Liver (tissue), 3 donors: Measurements from ENCODE around the gene ERO1B.

ENCODE experiments used
- ATF3 ChIP-seq: IDR thresholded peaks from 2 replicates; pipeline ENCODE4 v1.6.1; 2016; ENCODE audit warnings: antibody characterized with exemption
- CTCF ChIP-seq: fragments of 150-350 bp; IDR thresholded peaks from 2 replicates; pipeline ENCODE4 v1.5.1; 2017; ENCODE audit warnings: improper control_type of control experiment, low read depth, low read length; ENCODE audit not compliant: missing input control
- GABPA ChIP-seq, 2 donors: IDR thresholded peaks in 1 of 2; conservative IDR thresholded peaks in 1 of 2; 2 replicates each; pipeline ENCODE4 v1.6.1; 2016; ENCODE audit warnings: antibody characterized with exemption in 2 of 2, mild to moderate bottlenecking in 1 of 2, moderate library complexity in 1 of 2
- HNF4A ChIP-seq, 2 donors: conservative IDR thresholded peaks; 2 replicates each; pipeline ENCODE4 v1.6.1; 2016; ENCODE audit warnings: antibody characterized with exemption in 2 of 2, mild to moderate bottlenecking in 2 of 2
- JUND ChIP-seq, 2 donors: IDR thresholded peaks; 2 replicates each; pipeline ENCODE4 v1.6.1; 2016; ENCODE audit warnings: antibody characterized with exemption in 2 of 2
- MAX ChIP-seq: IDR thresholded peaks from 2 replicates; pipeline ENCODE4 v1.6.1; 2016; ENCODE audit warnings: antibody characterized with exemption
- REST ChIP-seq: IDR thresholded peaks from 2 replicates; pipeline ENCODE4 v1.6.1; 2016; ENCODE audit warnings: antibody characterized with exemption, mild to moderate bottlenecking
- TAF1 ChIP-seq: conservative IDR thresholded peaks from 2 replicates; pipeline ENCODE4 v1.6.1; 2016; ENCODE audit warnings: antibody characterized with exemption, mild to moderate bottlenecking
- YY1 ChIP-seq: IDR thresholded peaks from 2 replicates; pipeline ENCODE4 v1.6.1; 2016; ENCODE audit warnings: antibody characterized with exemption, mild to moderate bottlenecking
- donor health status: healthy.
- donor health status: healthy.

GRCh38 chr1:236307435-236307834 is 25.7 kb upstream of the ERO1B start:
- TF ChIP-seq CTCF (no peak), JUND (IDR thresholded peaks at IDR 0.05) (no peak), TAF1 (no peak), HNF4A (conservative IDR thresholded peaks at IDR 0.05) (no peak), GABPA (IDR thresholded peaks at IDR 0.05 in 1 of 2, conservative IDR thresholded peaks at IDR 0.05 in 1 of 2) (no peak), YY1 (no peak), MAX (no peak), REST (no peak), ATF3 (no peak)
